HFFc6 (cell line): ENCODE data around the gene PACS2. TPM values are rescaled to one million over a fixed set of nuclear protein-coding genes. Genes with fewer than 3 reads are reported as not detected.

ENCODE experiments used
- DNase-seq: peaks from one replicate; pipeline ENCODE4 v3.0.0-alpha.2; 2018
- H3K27ac Mint-ChIP-seq: 2 replicates; pipeline ENCODE4 v1.8.0; 2020; ENCODE audit warnings: mild to moderate bottlenecking, mixed read lengths
- H3K27me3 Mint-ChIP-seq: 2 replicates; pipeline ENCODE4 v1.8.0; 2021; ENCODE audit warnings: mild to moderate bottlenecking, moderate library complexity, mixed read lengths; ENCODE audit not compliant: insufficient read depth
- H3K36me3 Mint-ChIP-seq: 2 replicates; pipeline ENCODE4 v1.8.0; 2021; ENCODE audit warnings: low read depth, mixed read lengths
- H3K4me1 Mint-ChIP-seq: 2 replicates; pipeline ENCODE4 v1.8.0; 2020; ENCODE audit warnings: low read depth, mixed read lengths
- H3K4me3 Mint-ChIP-seq: 2 replicates; pipeline ENCODE4 v1.8.0; 2020; ENCODE audit warnings: mild to moderate bottlenecking, moderate library complexity, mixed read lengths
- H3K9me3 Mint-ChIP-seq: 2 replicates; pipeline ENCODE4 v1.8.0; 2020; ENCODE audit warnings: mild to moderate bottlenecking, mixed read lengths
- total RNA-seq, 6 experiments: library from RNA; stranded (reverse); fragmentation: NEBNext Ultra II Directional; extraction: Animal tissue kit (Norgen Biotek cat#: 25700); gene quantifications; 2 replicates in 1 of 6; 3 replicates in 5 of 6; pipeline ENCODE4 v1.2.3, GENCODE V29; 2021
- TF ChIP-seq, protein P1 (sequence below): fragments of 200-600 bp; sonication (generic); IDR thresholded peaks from 2 replicates; pipeline ENCODE4 v1.5.0; 2021; ENCODE audit warnings: antibody characterized with exemption, mild to moderate bottlenecking

Gene PACS2
- total RNA-seq, 6 experiments from 2014 or later = 33.5 to 38.5 (median 35.2) TPM

DNA sequence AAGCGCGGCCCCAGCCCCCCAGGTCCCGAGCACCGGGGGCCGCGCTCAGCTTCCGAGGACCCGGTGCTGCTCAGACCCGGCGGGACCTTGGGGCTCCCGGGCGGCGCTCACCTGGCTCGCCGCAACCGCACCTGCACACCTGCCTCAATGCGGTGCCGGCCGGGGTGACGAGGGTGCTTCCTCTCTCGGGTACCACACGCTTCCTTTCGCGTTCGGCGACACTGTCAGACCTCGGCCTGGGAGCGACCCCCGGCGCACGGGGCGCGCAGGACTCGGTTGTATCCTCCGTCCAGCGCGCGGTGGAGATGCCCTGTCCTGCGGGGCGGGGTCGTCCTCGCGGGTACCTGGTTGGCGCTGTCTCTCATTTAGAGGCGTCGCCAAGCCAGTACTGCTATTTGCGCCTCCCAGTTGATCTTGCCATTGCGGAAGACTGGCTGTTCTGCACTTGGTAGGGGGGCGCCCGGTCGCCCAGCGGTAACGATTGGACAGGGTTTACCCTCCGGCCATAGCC lies 718 bp downstream of the PACS2 start:
- H3K9me3 Mint-ChIP-seq = no peaks in the 10 kb centered on the region
- peak overlapping the region; percentile 88 for H3K4me3 Mint-ChIP-seq
- peak overlapping the region; percentile 70 for H3K27ac Mint-ChIP-seq
- peaks cover 34% of the 10 kb centered on the region for H3K4me1 Mint-ChIP-seq
- no peaks in the 10 kb centered on the region; the same call in 1 of the 2 replicates for H3K27me3 Mint-ChIP-seq
- TF ChIP-seq, protein P1, sequence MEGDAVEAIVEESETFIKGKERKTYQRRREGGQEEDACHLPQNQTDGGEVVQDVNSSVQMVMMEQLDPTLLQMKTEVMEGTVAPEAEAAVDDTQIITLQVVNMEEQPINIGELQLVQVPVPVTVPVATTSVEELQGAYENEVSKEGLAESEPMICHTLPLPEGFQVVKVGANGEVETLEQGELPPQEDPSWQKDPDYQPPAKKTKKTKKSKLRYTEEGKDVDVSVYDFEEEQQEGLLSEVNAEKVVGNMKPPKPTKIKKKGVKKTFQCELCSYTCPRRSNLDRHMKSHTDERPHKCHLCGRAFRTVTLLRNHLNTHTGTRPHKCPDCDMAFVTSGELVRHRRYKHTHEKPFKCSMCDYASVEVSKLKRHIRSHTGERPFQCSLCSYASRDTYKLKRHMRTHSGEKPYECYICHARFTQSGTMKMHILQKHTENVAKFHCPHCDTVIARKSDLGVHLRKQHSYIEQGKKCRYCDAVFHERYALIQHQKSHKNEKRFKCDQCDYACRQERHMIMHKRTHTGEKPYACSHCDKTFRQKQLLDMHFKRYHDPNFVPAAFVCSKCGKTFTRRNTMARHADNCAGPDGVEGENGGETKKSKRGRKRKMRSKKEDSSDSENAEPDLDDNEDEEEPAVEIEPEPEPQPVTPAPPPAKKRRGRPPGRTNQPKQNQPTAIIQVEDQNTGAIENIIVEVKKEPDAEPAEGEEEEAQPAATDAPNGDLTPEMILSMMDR = no peak
- H3K36me3 Mint-ChIP-seq = no peaks in the 10 kb centered on the region
- no peak for DNase-seq

DNA sequence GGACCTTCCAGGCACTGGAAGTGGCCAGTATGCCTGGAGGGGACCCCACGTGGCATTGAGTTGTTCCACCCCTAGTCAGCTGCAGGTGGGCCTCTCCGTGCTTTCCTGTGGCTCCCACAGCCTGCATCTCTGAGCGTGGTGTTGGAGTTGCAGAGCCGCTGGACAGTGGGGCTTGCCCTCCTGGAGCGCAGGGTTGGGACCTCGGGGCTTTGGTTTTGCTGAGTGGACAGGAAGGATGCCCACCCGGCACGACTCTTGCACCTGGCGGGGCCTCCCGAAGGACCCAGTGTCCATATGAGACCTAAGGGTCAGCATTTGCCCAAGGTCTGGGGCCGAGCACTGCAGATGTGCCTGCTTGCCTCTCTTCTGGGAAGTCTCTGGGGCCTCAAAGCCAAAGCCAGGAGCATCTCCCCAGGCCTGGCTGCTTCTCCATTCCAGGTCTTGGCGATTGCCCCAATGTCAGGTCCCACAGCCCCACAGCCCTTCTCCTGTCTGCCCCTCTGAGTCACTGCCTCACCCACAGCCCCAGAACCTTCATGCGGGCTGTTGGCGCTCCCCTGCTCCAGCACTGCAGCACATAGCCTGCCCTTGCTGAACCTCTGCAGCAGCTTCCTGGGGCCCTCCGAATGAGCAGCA lies 1.5 kb downstream of the PACS2 start:
- TF ChIP-seq, protein P1 = no peak
- Mint-ChIP-seq H3K9me3 (no peaks in the 10 kb centered on the region), H3K4me1 (peaks cover 34% of the 10 kb centered on the region), H3K4me3 (peak overlapping the region; percentile 88), H3K27me3 (no peaks in the 10 kb centered on the region; the same call in 1 of the 2 replicates), H3K27ac (peak overlapping the region; percentile 70; the same call in 1 of the 2 replicates), H3K36me3 (no peaks in the 10 kb centered on the region)
- DNase-seq = no peak

DNA sequence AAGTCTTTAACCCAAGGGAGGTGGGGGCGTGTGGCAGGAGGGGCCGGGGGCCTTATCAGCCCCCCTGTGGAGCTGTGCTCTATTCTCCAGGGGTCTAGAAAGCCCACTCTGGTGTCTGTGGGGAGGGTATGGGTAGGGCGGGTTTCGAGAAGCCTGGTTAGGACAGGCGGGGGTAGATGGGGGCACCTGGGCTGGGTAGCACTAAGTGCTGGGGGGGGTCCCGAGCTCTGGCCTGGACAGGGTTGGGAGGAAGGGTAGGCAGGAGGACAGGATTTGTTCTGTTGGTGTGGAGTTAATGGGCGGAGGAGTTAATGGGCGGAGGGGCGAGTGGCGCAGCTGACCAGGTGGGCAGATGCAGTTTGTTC lies 2.0 kb downstream of the PACS2 start:
- H3K4me3 Mint-ChIP-seq = peak overlapping the region; percentile 88
- no peaks in the 10 kb centered on the region; the same call in 1 of the 2 replicates for H3K27me3 Mint-ChIP-seq
- H3K36me3 Mint-ChIP-seq = no peaks in the 10 kb centered on the region
- no peaks in the 10 kb centered on the region for H3K9me3 Mint-ChIP-seq
- TF ChIP-seq, protein P1 = no peak
- DNase-seq = no peak
- peak overlapping the region; percentile 76; the same call in 1 of the 2 replicates for H3K27ac Mint-ChIP-seq
- H3K4me1 Mint-ChIP-seq = peaks cover 34% of the 10 kb centered on the region

DNA sequence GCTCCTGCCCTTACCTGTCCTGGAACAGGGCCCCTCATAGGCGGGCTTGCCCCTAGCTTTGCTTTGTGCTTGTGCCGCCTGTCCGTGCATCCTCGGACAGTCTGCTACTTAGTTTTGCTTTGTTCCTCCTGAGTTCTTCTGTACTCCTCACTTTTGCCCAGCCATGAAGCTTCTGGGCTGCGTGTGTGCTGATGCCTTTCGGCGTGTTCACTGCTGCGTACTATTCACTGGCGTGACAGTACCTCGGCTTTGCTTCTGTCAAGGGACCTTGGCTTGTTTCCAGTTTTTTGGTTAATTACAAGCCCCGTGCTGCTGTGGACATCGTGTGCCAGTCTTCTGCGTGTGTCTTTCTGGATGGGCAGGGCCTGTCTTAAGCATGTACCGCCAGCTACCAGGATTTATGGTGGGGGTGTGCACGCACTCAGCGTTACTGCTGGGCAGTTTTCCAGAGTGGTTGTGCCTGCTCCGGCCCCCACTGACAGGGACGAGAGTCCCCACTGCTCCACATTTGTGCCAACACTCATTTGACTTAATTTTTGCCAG lies 2.5 kb downstream of the PACS2 start:
- Mint-ChIP-seq H3K36me3 (no peaks in the 10 kb centered on the region), H3K27me3 (no peaks in the 10 kb centered on the region; the same call in 1 of the 2 replicates), H3K9me3 (no peaks in the 10 kb centered on the region), H3K4me1 (peaks cover 34% of the 10 kb centered on the region), H3K4me3 (peak overlapping the region; percentile 77), H3K27ac (peak overlapping the region; percentile 76)
- no peak for DNase-seq
- TF ChIP-seq, protein P1 = no peak

DNA sequence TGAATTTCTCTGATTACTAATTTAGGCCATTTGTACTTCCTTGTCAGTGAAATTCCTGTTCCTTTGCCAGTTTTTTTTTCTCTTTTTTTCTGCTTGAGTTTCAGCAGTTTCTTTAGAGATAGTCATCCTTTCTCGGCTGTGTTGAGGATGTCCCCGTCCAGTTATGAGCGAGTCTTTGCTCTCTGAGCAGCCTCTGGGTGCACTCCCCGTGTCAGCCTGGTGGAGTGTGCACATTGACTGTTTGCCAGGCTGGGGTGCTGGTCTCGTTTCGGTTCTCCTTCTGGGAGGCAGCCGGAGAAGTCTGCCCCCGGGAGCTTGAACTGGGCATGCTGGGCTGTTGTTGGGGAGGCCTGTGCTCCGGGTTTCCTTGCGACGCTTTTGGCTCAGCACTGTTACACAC lies 3.0 kb downstream of the PACS2 start:
- TF ChIP-seq, protein P1 = no peak; the same call in none of the 2 replicates
- H3K27ac Mint-ChIP-seq = peak overlapping the region; percentile 76
- H3K4me3 Mint-ChIP-seq = peak overlapping the region; percentile 77
- H3K4me1 Mint-ChIP-seq = peaks cover 38% of the 10 kb centered on the region
- no peaks in the 10 kb centered on the region; the same call in 1 of the 2 replicates for H3K27me3 Mint-ChIP-seq
- peaks cover 3% of the 10 kb centered on the region for H3K36me3 Mint-ChIP-seq
- DNase-seq = peak; percentile 77
- no peaks in the 10 kb centered on the region for H3K9me3 Mint-ChIP-seq
